GM12878 (cell line): ENCODE data around the gene PRUNE2. TPM values are rescaled to one million over a fixed set of nuclear protein-coding genes. Genes with fewer than 3 reads are reported as not detected.

Experiments
- BACH1 ChIP-seq: fragments of 450-650 bp; IDR thresholded peaks from 2 replicates; pipeline ENCODE4 v1.6.1; 2017; ENCODE audit warnings: mild to moderate bottlenecking, borderline replicate concordance
- EGR1 ChIP-seq, 2 experiments: IDR thresholded peaks; 1 replicate in 1 of 2; 2 replicates in 1 of 2; pipeline ENCODE4 v1.6.1; 2011 to 2012; ENCODE audit warnings: low read depth in 2 of 2, low read length in 2 of 2, borderline replicate concordance in 1 of 2, mild to moderate bottlenecking in 1 of 2, moderate library complexity in 1 of 2
- EP300 ChIP-seq, 2 experiments: fragments of 150-350 bp in 1 of 2; IDR thresholded peaks; 2 replicates each; pipeline ENCODE4 v1.6.1; 2011 to 2012; ENCODE audit warnings: low read depth in 2 of 2, low read length in 2 of 2, borderline replicate concordance in 1 of 2, improper control_type of control experiment in 1 of 2, inconsistent platforms in 1 of 2; ENCODE audit not compliant: control insufficient read depth in 1 of 2
- HDAC2 ChIP-seq: fragments of 200-600 bp; sonication (generic); IDR thresholded peaks from 2 replicates; pipeline ENCODE4 v1.6.1; 2017
- IKZF2 ChIP-seq, 2 experiments: fragments of 450-650 bp; IDR thresholded peaks; 2 replicates each; pipeline ENCODE4 v1.6.1; 2017; ENCODE audit warnings: mild to moderate bottlenecking in 2 of 2, moderate library complexity in 2 of 2
- KAT2A ChIP-seq: conservative IDR thresholded peaks from 2 replicates; pipeline ENCODE4 v1.6.1; 2011; ENCODE audit warnings: low read depth, low read length; ENCODE audit not compliant: control insufficient read depth
- MTA2 ChIP-seq: fragments of 450-650 bp; IDR thresholded peaks from 2 replicates; pipeline ENCODE4 v1.6.1; 2016; ENCODE audit warnings: low read depth, mild to moderate bottlenecking, moderate library complexity
- MXI1 ChIP-seq: fragments of 150-350 bp; IDR thresholded peaks from 2 replicates; pipeline ENCODE4 v1.6.1; 2011; ENCODE audit warnings: low read depth, mild to moderate bottlenecking, inconsistent platforms, low read length, improper control_type of control experiment
- NR2C1 ChIP-seq: fragments of 450-650 bp; IDR thresholded peaks from 2 replicates; pipeline ENCODE4 v1.6.1; 2017; ENCODE audit warnings: antibody characterized with exemption, mild to moderate bottlenecking, moderate library complexity
- PML ChIP-seq: IDR thresholded peaks from 2 replicates; pipeline ENCODE4 v1.6.1; 2012; ENCODE audit warnings: low read length, inconsistent platforms
- POLR2AphosphoS2 ChIP-seq: IDR thresholded peaks from 2 replicates; pipeline ENCODE4 v1.6.1; 2011; ENCODE audit warnings: low read depth, mild to moderate bottlenecking, low read length, improper control_type of control experiment, moderate library complexity
- SMAD1 ChIP-seq: fragments of 450-650 bp; IDR thresholded peaks from 2 replicates; pipeline ENCODE4 v1.6.1; 2018; ENCODE audit warnings: mild to moderate bottlenecking, low read depth; ENCODE audit not compliant: partially characterized antibody
- SMARCA5 ChIP-seq: fragments of 450-650 bp; IDR thresholded peaks from 2 replicates; pipeline ENCODE4 v1.6.1; 2017; ENCODE audit warnings: mild to moderate bottlenecking
- SUPT20H ChIP-seq: IDR thresholded peaks from 2 replicates; pipeline ENCODE4 v1.6.1; 2011; ENCODE audit warnings: low read depth, mild to moderate bottlenecking, low read length, moderate library complexity, borderline replicate concordance; ENCODE audit not compliant: control insufficient read depth
- ZNF24 ChIP-seq: fragments of 450-650 bp; IDR thresholded peaks from 2 replicates; pipeline ENCODE4 v1.6.1; 2017; ENCODE audit warnings: antibody characterized with exemption, mild to moderate bottlenecking
- polyA plus RNA-seq, 11 experiments: library from polyadenylated mRNA; depleted of rRNA in 4 of 11; unstranded in 6 of 11; stranded (reverse) in 5 of 11; fragments of >200 nt; fragmentation: Nextera tagmentation in 4 of 11; fragmentation: Illumina TruSeq in 1 of 11; extraction: Ambion mirVana in 4 of 11; extraction: Trizol in 1 of 11; gene quantifications; 1 replicate in 1 of 11; 2 replicates in 10 of 11; pipeline versions ENCODE4 v1.2.1 to v1.2.3, GENCODE V29; 2011 to 2016; ENCODE audit warnings: inconsistent platforms in 2 of 11, missing spikeins in 2 of 11, low read depth in 1 of 11
- total RNA-seq, 4 experiments: library from RNA; depleted of rRNA in 3 of 4; stranded (reverse); fragments of >200 nt in 3 of 4; fragmentation: Illumina TruSeq in 1 of 4; extraction: Trizol in 1 of 4; gene quantifications; 2 replicates each; pipeline versions ENCODE4 v1.2.1 to v1.2.3, GENCODE V29; 2013 to 2021
- TF ChIP-seq, protein P1 (sequence below): fragments of 150-350 bp; IDR thresholded peaks from 2 replicates; pipeline ENCODE4 v1.6.1; 2016; ENCODE audit warnings: low read depth, low read length
- TF ChIP-seq, protein P2 (sequence below): IDR thresholded peaks from 2 replicates; pipeline ENCODE4 v1.6.1; 2011; ENCODE audit warnings: mild to moderate bottlenecking, low read depth, low read length, moderate library complexity; ENCODE audit not compliant: insufficient replicate concordance
- TF ChIP-seq, protein P3 (sequence below): IDR thresholded peaks from 2 replicates; pipeline ENCODE4 v1.6.1; 2011; ENCODE audit warnings: low read depth, mild to moderate bottlenecking, low read length, moderate library complexity, borderline replicate concordance; ENCODE audit errors: extremely low read depth
- TF ChIP-seq, protein P4 (sequence below): fragments of 450-650 bp; formaldehyde crosslinking; IDR thresholded peaks from 2 replicates; pipeline ENCODE4 v1.4.0; 2022; ENCODE audit warnings: mild to moderate bottlenecking, moderate library complexity
- TF ChIP-seq, protein P5 (sequence below): fragments of 450-650 bp; IDR thresholded peaks from 2 replicates; pipeline ENCODE4 v1.6.1; 2017; ENCODE audit warnings: low read depth, mild to moderate bottlenecking, moderate library complexity

The PRUNE2 gene
- total and polyA plus RNA-seq, 10 of the 15 experiments (the other 5 are each of a cell fraction or from before 2014, with no cell fraction given), result 0.07 to 0.63 (median 0.25) TPM

DNA sequence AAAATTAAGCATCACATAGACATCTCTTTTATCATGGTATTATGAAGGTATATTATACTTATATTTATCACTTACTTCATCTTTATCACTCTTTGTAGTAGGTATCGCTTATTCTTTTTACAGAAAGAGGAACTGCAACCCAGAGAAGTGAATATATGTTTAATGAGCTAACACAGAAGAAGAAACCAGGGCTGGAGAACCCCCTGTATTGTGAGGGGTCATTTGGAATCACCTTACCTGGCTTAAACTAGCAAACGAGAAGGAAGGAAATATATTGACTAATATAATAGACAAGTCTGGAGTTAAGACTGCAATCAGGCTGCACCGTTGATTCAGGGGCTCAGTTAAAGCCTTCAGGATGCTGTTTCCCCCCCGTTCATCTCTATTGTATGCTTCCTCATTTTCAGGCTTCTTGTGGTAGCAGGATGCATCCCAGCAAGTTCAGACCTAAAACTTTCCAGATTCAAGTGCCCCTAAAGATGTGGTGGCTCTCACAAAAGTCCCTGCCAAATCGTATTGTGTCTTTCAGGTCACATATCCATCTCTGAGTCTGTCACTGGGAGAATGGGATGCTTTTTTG, 300.5 kb downstream of the PRUNE2 start (continued):
- TF ChIP-seq, protein P1, sequence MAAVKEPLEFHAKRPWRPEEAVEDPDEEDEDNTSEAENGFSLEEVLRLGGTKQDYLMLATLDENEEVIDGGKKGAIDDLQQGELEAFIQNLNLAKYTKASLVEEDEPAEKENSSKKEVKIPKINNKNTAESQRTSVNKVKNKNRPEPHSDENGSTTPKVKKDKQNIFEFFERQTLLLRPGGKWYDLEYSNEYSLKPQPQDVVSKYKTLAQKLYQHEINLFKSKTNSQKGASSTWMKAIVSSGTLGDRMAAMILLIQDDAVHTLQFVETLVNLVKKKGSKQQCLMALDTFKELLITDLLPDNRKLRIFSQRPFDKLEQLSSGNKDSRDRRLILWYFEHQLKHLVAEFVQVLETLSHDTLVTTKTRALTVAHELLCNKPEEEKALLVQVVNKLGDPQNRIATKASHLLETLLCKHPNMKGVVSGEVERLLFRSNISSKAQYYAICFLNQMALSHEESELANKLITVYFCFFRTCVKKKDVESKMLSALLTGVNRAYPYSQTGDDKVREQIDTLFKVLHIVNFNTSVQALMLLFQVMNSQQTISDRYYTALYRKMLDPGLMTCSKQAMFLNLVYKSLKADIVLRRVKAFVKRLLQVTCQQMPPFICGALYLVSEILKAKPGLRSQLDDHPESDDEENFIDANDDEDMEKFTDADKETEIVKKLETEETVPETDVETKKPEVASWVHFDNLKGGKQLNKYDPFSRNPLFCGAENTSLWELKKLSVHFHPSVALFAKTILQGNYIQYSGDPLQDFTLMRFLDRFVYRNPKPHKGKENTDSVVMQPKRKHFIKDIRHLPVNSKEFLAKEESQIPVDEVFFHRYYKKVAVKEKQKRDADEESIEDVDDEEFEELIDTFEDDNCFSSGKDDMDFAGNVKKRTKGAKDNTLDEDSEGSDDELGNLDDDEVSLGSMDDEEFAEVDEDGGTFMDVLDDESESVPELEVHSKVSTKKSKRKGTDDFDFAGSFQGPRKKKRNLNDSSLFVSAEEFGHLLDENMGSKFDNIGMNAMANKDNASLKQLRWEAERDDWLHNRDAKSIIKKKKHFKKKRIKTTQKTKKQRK, result no peak
- TF ChIP-seq BACH1 (no peak), HDAC2 (no peak), IKZF2 (IDR thresholded peaks at IDR 0.05) (peak in 1 of 2 experiments; percentile 15; a peak in 1 of 4 replicates), KAT2A (no peak), NR2C1 (no peak), SMARCA5 (no peak), MTA2 (peak; percentile 67), PML (no peak), EGR1 (IDR thresholded peaks at IDR 0.05; ENCODE audit: borderline replicate concordance in 1 of 2, low read depth in 2 of 2, low read length in 2 of 2) (no peak), SUPT20H (no peak), ZNF24 (no peak), MXI1 (no peak), SMAD1 (no peak), EP300 (IDR thresholded peaks at IDR 0.05; ENCODE audit: borderline replicate concordance in 1 of 2, control insufficient read depth in 1 of 2, low read depth in 2 of 2, low read length in 2 of 2) (no peak), POLR2AphosphoS2 (no peak)
- TF ChIP-seq, protein P2, sequence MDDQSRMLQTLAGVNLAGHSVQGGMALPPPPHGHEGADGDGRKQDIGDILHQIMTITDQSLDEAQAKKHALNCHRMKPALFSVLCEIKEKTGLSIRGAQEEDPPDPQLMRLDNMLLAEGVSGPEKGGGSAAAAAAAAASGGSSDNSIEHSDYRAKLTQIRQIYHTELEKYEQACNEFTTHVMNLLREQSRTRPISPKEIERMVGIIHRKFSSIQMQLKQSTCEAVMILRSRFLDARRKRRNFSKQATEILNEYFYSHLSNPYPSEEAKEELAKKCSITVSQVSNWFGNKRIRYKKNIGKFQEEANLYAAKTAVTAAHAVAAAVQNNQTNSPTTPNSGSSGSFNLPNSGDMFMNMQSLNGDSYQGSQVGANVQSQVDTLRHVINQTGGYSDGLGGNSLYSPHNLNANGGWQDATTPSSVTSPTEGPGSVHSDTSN, result no peak
- TF ChIP-seq, protein P3, sequence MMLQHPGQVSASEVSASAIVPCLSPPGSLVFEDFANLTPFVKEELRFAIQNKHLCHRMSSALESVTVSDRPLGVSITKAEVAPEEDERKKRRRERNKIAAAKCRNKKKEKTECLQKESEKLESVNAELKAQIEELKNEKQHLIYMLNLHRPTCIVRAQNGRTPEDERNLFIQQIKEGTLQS, result no peak
- TF ChIP-seq, protein P4, sequence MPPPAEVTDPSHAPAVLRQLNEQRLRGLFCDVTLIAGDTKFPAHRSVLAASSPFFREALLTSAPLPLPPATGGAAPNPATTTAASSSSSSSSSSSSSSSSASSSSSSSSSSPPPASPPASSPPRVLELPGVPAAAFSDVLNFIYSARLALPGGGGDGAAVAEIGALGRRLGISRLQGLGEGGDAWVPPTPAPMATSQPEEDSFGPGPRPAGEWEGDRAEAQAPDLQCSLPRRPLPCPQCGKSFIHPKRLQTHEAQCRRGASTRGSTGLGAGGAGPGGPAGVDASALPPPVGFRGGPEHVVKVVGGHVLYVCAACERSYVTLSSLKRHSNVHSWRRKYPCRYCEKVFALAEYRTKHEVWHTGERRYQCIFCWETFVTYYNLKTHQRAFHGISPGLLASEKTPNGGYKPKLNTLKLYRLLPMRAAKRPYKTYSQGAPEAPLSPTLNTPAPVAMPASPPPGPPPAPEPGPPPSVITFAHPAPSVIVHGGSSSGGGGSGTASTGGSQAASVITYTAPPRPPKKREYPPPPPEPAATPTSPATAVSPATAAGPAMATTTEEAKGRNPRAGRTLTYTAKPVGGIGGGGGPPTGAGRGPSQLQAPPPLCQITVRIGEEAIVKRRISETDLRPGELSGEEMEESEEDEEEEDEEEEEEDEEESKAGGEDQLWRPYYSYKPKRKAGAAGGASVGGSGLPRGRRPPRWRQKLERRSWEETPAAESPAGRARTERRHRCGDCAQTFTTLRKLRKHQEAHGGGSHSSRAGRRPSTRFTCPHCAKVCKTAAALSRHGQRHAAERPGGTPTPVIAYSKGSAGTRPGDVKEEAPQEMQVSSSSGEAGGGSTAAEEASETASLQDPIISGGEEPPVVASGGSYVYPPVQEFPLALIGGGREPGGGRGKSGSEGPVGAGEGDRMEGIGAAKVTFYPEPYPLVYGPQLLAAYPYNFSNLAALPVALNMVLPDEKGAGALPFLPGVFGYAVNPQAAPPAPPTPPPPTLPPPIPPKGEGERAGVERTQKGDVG (CRISPR knock-in tag), result no peak
- TF ChIP-seq, protein P5, sequence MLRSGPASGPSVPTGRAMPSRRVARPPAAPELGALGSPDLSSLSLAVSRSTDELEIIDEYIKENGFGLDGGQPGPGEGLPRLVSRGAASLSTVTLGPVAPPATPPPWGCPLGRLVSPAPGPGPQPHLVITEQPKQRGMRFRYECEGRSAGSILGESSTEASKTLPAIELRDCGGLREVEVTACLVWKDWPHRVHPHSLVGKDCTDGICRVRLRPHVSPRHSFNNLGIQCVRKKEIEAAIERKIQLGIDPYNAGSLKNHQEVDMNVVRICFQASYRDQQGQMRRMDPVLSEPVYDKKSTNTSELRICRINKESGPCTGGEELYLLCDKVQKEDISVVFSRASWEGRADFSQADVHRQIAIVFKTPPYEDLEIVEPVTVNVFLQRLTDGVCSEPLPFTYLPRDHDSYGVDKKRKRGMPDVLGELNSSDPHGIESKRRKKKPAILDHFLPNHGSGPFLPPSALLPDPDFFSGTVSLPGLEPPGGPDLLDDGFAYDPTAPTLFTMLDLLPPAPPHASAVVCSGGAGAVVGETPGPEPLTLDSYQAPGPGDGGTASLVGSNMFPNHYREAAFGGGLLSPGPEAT, result peak; percentile 45; the same call in 1 of the 2 replicates
